Panc1 (cell line): ENCODE data around the gene ZNF236. TPM values are rescaled to one million over a fixed set of nuclear protein-coding genes. Genes with fewer than 3 reads are reported as not detected.

ENCODE experiments used
- ATAC-seq: fragments of 200-7000 bp; cut with Tn5 transposase; 2 replicates; pipeline ENCODE4 v1.9.1; 2020; ENCODE audit warnings: mild to moderate bottlenecking, moderate library complexity
- BruUV-seq: library from RNA; stranded (reverse); fragments of 400-500 nt; replicated peaks from 2 replicates; lab custom pipeline; 2021; lab: Mats Ljungman, UMichigan
- CTCF ChIA-PET: fragments of 300-600 bp; sonication (Branson Sonifier 250); formaldehyde crosslinking; loops from one replicate; lab custom pipeline; 2022; ENCODE audit warnings: antibody characterized with exemption; lab: Charles Lee
- POLR2A ChIA-PET: fragments of 300-600 bp; sonication (Branson Sonifier 250); formaldehyde crosslinking; loops from one replicate; lab custom pipeline; 2022; ENCODE audit warnings: antibody characterized with exemption; lab: Charles Lee
- DNase-seq: peaks from one replicate; pipeline ENCODE4 v3.0.0-alpha.2; 2010; ENCODE audit warnings: low read depth, low spot score
- H3K27ac ChIP-seq: 2 replicates; pipeline ENCODE4 v1.5.1; 2011; ENCODE audit warnings: mild to moderate bottlenecking, low read length, inconsistent platforms
- H3K27me3 ChIP-seq: fragments of 200-500 bp; sonication (Bioruptor generic); 2 replicates; pipeline ENCODE4 v1.6.0; 2014; ENCODE audit warnings: low read length, inconsistent platforms; ENCODE audit not compliant: control insufficient read depth, insufficient read depth
- H3K36me3 ChIP-seq: fragments of 200-500 bp; sonication (Bioruptor generic); 2 replicates; pipeline ENCODE4 v1.5.1; 2014; ENCODE audit warnings: inconsistent platforms, mild to moderate bottlenecking, low read length, moderate library complexity; ENCODE audit not compliant: control insufficient read depth, insufficient read depth
- H3K4me1 ChIP-seq: 2 replicates; pipeline ENCODE4 v1.5.1; 2011; ENCODE audit warnings: inconsistent platforms, mild to moderate bottlenecking, low read length, moderate library complexity; ENCODE audit not compliant: control insufficient read depth, insufficient read depth
- H3K4me3 ChIP-seq, 2 experiments: 2 replicates each; pipeline ENCODE4 v1.5.1; 2011 to 2012; ENCODE audit warnings: low read depth in 2 of 2, low read length in 2 of 2, mild to moderate bottlenecking in 2 of 2, inconsistent platforms in 1 of 2, moderate library complexity in 1 of 2
- H3K9me3 ChIP-seq: fragments of 200-500 bp; sonication (Bioruptor generic); 2 replicates; pipeline ENCODE4 v1.5.1; 2014; ENCODE audit warnings: low read depth, mild to moderate bottlenecking, inconsistent platforms, low read length, moderate library complexity; ENCODE audit not compliant: control insufficient read depth, insufficient read depth
- CTCF ChIP-seq: fragments of 450-650 bp; IDR thresholded peaks from 2 replicates; pipeline ENCODE4 v1.5.1; 2017; ENCODE audit warnings: mild to moderate bottlenecking
- POLR2AphosphoS5 ChIP-seq: IDR thresholded peaks from 2 replicates; pipeline ENCODE4 v1.6.1; 2012; ENCODE audit warnings: mild to moderate bottlenecking, low read depth, low read length, moderate library complexity
- REST ChIP-seq, 2 experiments: IDR thresholded peaks; 2 replicates each; pipeline ENCODE4 v1.6.1; 2011 to 2012; ENCODE audit warnings: low read depth in 2 of 2, control low read depth in 1 of 2, low read length in 1 of 2, mild to moderate bottlenecking in 1 of 2, moderate library complexity in 1 of 2; ENCODE audit not compliant: insufficient read depth in 1 of 2
- SIN3A ChIP-seq: IDR thresholded peaks from 2 replicates; pipeline ENCODE4 v1.6.1; 2012; ENCODE audit warnings: low read depth, mild to moderate bottlenecking, low read length, moderate library complexity, borderline replicate concordance; ENCODE audit not compliant: insufficient read depth
- TCF7L2 ChIP-seq: IDR thresholded peaks from 2 replicates; pipeline ENCODE4 v1.6.1; 2011; ENCODE audit warnings: mild to moderate bottlenecking, low read depth, low read length, inconsistent platforms
- in situ Hi-C: cut with HindIII; loops from 2 replicates; pipeline ENCODE4 v1.10.0; 2016; ENCODE audit warnings: low sequenced_read_pairs, low pct_unique_long_range_greater_than_20kb
- intact Hi-C: fragments of 100-400 bp; cut with micrococcal nuclease; formaldehyde crosslinking; loops from one replicate; pipeline ENCODE4 v1.10.0; 2022; ENCODE audit not compliant: unreplicated experiment
- total RNA-seq: library from RNA; stranded (reverse); gene quantifications from one replicate; pipeline ENCODE4 v1.2.1, GENCODE V29; 2021; ENCODE audit not compliant: unreplicated experiment

Gene ZNF236
- total RNA-seq, 1 experiment from 2014 or later: 32.2 TPM

GRCh38 chr18:76894566-76895346 is 72.4 kb downstream of the ZNF236 start:
- in situ Hi-C loops (no loop called here), intact Hi-C loops (no loop called here)
- H3K27ac ChIP-seq: no peak overlapping the region
- DNase-seq: no peak
- no peak for ATAC-seq
- CTCF ChIA-PET: no interaction called here
- no peaks in the 10 kb centered on the region for H3K9me3 ChIP-seq
- BruUV-seq: no TSS peak
- POLR2A ChIA-PET: no interaction called here
- no peaks in the 10 kb centered on the region for H3K4me1 ChIP-seq
- TF ChIP-seq REST (IDR thresholded peaks at IDR 0.05; ENCODE audit: insufficient read depth in 1 of 2, low read depth in 2 of 2, low read length in 1 of 2): no peak
- TF ChIP-seq SIN3A: no peak
- TF ChIP-seq TCF7L2: no peak
- TF ChIP-seq POLR2AphosphoS5: no peak
- TF ChIP-seq CTCF: no peak
- H3K36me3 ChIP-seq: peaks cover 14% of the 10 kb centered on the region; the same call in 1 of the 2 replicates
- no peak overlapping the region for H3K4me3 ChIP-seq
- no peaks in the 10 kb centered on the region for H3K27me3 ChIP-seq

- TF ChIP-seq REST (IDR thresholded peaks at IDR 0.05; ENCODE audit: insufficient read depth in 1 of 2, low read depth in 2 of 2, low read length in 1 of 2): no peak
- Histone ChIP-seq H3K9me3 (no peaks in the 10 kb centered on the region), H3K36me3 (peaks cover 14% of the 10 kb centered on the region; the same call in 1 of the 2 replicates), H3K27me3 (no peaks in the 10 kb centered on the region), H3K27ac (no peak overlapping the region), H3K4me1 (no peaks in the 10 kb centered on the region), H3K4me3 (no peak overlapping the region)
- POLR2A ChIA-PET: no interaction called here
- CTCF ChIA-PET: no interaction called here
- intact Hi-C loops (no loop called here), in situ Hi-C loops (no loop called here)
- BruUV-seq: no TSS peak
- DNase-seq: no peak
- ATAC-seq: 0 out of 2 replicates have a peak, but pooled peaks have one; percentile 17
Measured at GRCh38 chr18:76895498-76895897, 73.1 kb downstream of the ZNF236 start.
